MM.1S (cell line): ENCODE results near the gene COLEC11.
"Not testable (repeated sequence)": the region's sequence is repeated elsewhere in the genome, so short reads cannot be mapped to it uniquely, and the experiment has no call there.

Experiments
- DNase-seq: peaks from one replicate; pipeline ENCODE4 v3.0.0-alpha.2; 2015
- H2AFZ ChIP-seq: fragments of 300-600 bp; sonication (generic); 2 replicates; pipeline ENCODE4 v1.6.0; 2016; ENCODE audit warnings: antibody characterized with exemption, low read length
- H3F3A ChIP-seq: fragments of 300-600 bp; sonication (generic); 2 replicates; pipeline ENCODE4 v1.6.1; 2016; ENCODE audit warnings: mild to moderate bottlenecking, antibody characterized with exemption, low read length, moderate library complexity, mixed read lengths; ENCODE audit not compliant: insufficient read depth
- H3K27ac ChIP-seq: fragments of 300-600 bp; sonication (generic); 2 replicates; pipeline ENCODE4 v1.5.1; 2016; ENCODE audit warnings: mild to moderate bottlenecking, low read length
- H3K27me3 ChIP-seq: fragments of 300-600 bp; sonication (generic); replicated peaks from 2 replicates; pipeline ENCODE4 v1.6.0; 2016; ENCODE audit warnings: low read length; ENCODE audit not compliant: insufficient read depth
- H3K36me3 ChIP-seq: fragments of 300-600 bp; sonication (generic); replicated peaks from 2 replicates; pipeline ENCODE4 v1.6.1; 2016; ENCODE audit warnings: mild to moderate bottlenecking, low read length, mixed read lengths; ENCODE audit not compliant: insufficient read depth
- H3K4me1 ChIP-seq: fragments of 300-600 bp; sonication (generic); 2 replicates; pipeline ENCODE4 v1.6.1; 2016; ENCODE audit warnings: low read length, mixed read lengths
- H3K4me2 ChIP-seq: fragments of 300-600 bp; sonication (generic); 2 replicates; pipeline ENCODE4 v1.6.0; 2016; ENCODE audit warnings: low read depth, low read length
- H3K4me3 ChIP-seq: fragments of 300-600 bp; sonication (generic); 2 replicates; pipeline ENCODE4 v1.5.1; 2016; ENCODE audit warnings: low read length, mixed read lengths
- H3K79me2 ChIP-seq: fragments of 300-600 bp; sonication (generic); 2 replicates; pipeline ENCODE4 v1.6.1; 2016; ENCODE audit warnings: mixed run types, low read length, mixed read lengths
- H3K9ac ChIP-seq: fragments of 300-600 bp; sonication (generic); 2 replicates; pipeline ENCODE4 v1.6.1; 2016; ENCODE audit warnings: low read length, mixed read lengths
- H3K9me2 ChIP-seq: fragments of 300-600 bp; sonication (generic); replicated peaks from 2 replicates; pipeline ENCODE4 v1.6.1; 2016; ENCODE audit warnings: mild to moderate bottlenecking, low read length, mixed read lengths; ENCODE audit not compliant: insufficient read depth
- H3K9me3 ChIP-seq: fragments of 300-600 bp; sonication (generic); replicated peaks from 2 replicates; pipeline ENCODE4 v1.6.1; 2016; ENCODE audit warnings: mild to moderate bottlenecking, low read length, mixed read lengths; ENCODE audit not compliant: insufficient read depth
- H4K20me1 ChIP-seq: fragments of 300-600 bp; sonication (generic); 2 replicates; pipeline ENCODE4 v1.6.1; 2016; ENCODE audit warnings: mild to moderate bottlenecking, low read length, moderate library complexity, mixed read lengths; ENCODE audit not compliant: insufficient read depth
- EZH2 ChIP-seq: fragments of 300-600 bp; sonication (generic); optimal IDR thresholded peaks from 2 replicates; pipeline ENCODE3; 2017; ENCODE audit warnings: low read depth, mild to moderate bottlenecking, antibody characterized with exemption, low read length, mixed read lengths
- EZH2phosphoT487 ChIP-seq: fragments of 300-600 bp; sonication (generic); IDR thresholded peaks from 2 replicates; pipeline ENCODE4 v1.6.1; 2018; ENCODE audit warnings: antibody characterized with exemption, low read length
- TF ChIP-seq, protein P1 (sequence below): fragments of 300-600 bp; sonication (generic); IDR thresholded peaks from 2 replicates; pipeline ENCODE4 v1.5.1; 2016; ENCODE audit warnings: antibody characterized with exemption, low read length, mixed read lengths

Gene COLEC11

DNA sequence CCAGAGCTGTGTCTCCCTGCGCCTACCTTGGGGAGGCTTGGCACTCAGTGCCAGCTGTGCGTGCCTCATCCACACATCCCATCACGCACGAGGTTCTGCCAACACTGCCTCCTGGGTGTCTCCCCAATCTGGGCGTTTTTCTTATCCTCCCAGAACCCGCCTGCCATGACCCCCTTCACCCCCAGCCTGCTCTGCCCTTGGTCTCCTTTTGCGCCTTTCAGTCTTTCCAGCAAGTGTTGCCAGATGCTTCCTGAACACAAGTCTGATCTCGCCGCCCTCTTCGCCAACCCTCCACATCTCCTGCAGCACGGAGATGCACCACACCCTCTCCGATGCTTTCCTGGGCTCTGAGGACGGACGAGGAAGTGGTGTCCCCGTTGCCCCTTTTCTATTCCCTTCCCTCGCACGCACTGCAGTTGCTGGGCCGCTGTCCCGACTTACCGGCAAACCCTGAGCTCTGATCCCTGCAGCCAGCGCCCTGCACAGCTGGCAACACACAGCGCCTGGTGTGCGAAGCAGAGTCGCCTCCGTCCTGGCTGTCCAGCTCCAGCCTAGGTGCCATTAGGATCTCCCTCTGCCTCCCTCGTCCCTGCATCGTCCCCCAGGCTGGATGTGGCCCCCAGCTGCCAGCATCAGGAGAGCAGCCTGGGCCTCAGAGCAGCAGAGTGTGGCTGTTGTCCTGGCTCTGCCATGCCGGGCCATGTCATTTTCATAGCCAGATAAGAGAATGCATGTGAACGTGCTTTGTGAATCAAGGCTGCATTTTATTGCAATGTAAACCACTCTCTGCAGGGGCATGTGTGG lies 40.5 kb downstream of the COLEC11 start:
- H3K27ac ChIP-seq, result no peak overlapping the region
- no peaks in the 10 kb centered on the region for H3F3A ChIP-seq
- no peak overlapping the region for H3K4me3 ChIP-seq
- H3K9me3 ChIP-seq, result no peaks in the 10 kb centered on the region
- H3K9me2 ChIP-seq, result no peaks in the 10 kb centered on the region
- H4K20me1 ChIP-seq, result no peaks in the 10 kb centered on the region
- no peak overlapping the region for H3K4me2 ChIP-seq
- no peak overlapping the region for H2AFZ ChIP-seq
- no peaks in the 10 kb centered on the region for H3K79me2 ChIP-seq
- no peaks in the 10 kb centered on the region for H3K27me3 ChIP-seq
- no peaks in the 10 kb centered on the region for H3K4me1 ChIP-seq
- TF ChIP-seq EZH2phosphoT487, result no peak
- no peak for TF ChIP-seq EZH2
- TF ChIP-seq, protein P1, sequence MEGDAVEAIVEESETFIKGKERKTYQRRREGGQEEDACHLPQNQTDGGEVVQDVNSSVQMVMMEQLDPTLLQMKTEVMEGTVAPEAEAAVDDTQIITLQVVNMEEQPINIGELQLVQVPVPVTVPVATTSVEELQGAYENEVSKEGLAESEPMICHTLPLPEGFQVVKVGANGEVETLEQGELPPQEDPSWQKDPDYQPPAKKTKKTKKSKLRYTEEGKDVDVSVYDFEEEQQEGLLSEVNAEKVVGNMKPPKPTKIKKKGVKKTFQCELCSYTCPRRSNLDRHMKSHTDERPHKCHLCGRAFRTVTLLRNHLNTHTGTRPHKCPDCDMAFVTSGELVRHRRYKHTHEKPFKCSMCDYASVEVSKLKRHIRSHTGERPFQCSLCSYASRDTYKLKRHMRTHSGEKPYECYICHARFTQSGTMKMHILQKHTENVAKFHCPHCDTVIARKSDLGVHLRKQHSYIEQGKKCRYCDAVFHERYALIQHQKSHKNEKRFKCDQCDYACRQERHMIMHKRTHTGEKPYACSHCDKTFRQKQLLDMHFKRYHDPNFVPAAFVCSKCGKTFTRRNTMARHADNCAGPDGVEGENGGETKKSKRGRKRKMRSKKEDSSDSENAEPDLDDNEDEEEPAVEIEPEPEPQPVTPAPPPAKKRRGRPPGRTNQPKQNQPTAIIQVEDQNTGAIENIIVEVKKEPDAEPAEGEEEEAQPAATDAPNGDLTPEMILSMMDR, result no peak
- H3K36me3 ChIP-seq, result no peaks in the 10 kb centered on the region
- DNase-seq, result no peak
- H3K9ac ChIP-seq, result no peak overlapping the region

- H2AFZ ChIP-seq, H3K4me3 ChIP-seq, H3K4me2 ChIP-seq: not testable (repeated sequence)
Measured at GRCh38 chr2:3635975-3636327, 41.0 kb downstream of the COLEC11 start.

DNA sequence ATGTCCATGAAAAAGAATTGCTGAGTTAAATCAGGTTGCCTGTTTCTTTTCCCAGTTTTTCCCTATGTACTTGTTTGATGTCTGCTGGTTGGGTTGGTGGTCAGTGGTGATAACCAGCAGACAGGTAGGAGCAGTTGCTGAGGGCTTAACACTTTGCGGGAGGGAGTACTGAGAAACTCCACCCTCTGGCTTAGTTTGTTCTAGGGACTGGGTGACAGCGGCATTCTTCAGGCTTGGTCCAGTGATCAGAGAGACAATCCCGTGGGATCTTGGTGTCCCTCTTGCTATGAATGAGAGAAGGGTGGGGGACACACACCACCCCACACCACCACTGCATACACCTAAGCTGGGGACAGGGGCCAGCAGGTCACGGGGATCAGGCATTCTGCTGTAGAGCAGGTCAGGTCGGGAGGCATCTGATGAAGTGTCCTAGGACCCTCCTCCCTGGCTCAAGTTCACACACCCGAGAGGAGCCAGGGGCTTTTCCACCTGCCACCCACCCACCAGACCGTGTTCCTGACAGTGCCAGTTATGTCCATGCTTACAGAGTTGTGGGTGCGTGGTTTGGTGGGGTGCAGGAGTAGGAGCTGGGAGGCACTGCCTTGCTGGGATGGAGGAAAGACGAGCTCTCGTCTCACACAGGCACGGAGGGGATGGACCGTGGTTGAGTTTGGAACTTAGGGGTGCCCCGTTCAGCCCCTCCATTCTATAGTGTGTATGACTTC lies 41.8 kb downstream of the COLEC11 start:
- TF ChIP-seq, protein P1, result no peak
- TF ChIP-seq EZH2phosphoT487, result no peak
- TF ChIP-seq EZH2, result no peak
- no peaks in the 10 kb centered on the region for H3K27me3 ChIP-seq
- no peak overlapping the region for H2AFZ ChIP-seq
- no peak overlapping the region for H3K4me3 ChIP-seq
- DNase-seq, result no peak
- no peaks in the 10 kb centered on the region for H4K20me1 ChIP-seq
- H3K4me1 ChIP-seq, result no peaks in the 10 kb centered on the region
- no peaks in the 10 kb centered on the region for H3K9me3 ChIP-seq
- H3K36me3 ChIP-seq, result no peaks in the 10 kb centered on the region
- H3K9ac ChIP-seq, result no peak overlapping the region
- H3K27ac ChIP-seq, result no peak overlapping the region
- H3K9me2 ChIP-seq, result no peaks in the 10 kb centered on the region
- H3K79me2 ChIP-seq, result no peaks in the 10 kb centered on the region
- H3K4me2 ChIP-seq, result no peak overlapping the region
- no peaks in the 10 kb centered on the region for H3F3A ChIP-seq

More at GRCh38 chr2:3635975-3636327, 41.0 kb downstream of the COLEC11 start:
- H3K9me3 ChIP-seq, H3K27me3 ChIP-seq, H3F3A ChIP-seq, H3K79me2 ChIP-seq, DNase-seq, H3K4me1 ChIP-seq, H3K9ac ChIP-seq, H3K9me2 ChIP-seq, H3K36me3 ChIP-seq, H4K20me1 ChIP-seq, H3K27ac ChIP-seq: not testable (repeated sequence)

GRCh38 chr2:3637311-3637675 lies 42.4 kb downstream of the COLEC11 start:
- Histone ChIP-seq H3K79me2 (no peaks in the 10 kb centered on the region), H2AFZ (no peak overlapping the region), H3K9me2 (no peaks in the 10 kb centered on the region), H3K9me3 (no peaks in the 10 kb centered on the region), H3K4me1 (no peaks in the 10 kb centered on the region), H3K27me3 (no peaks in the 10 kb centered on the region), H4K20me1 (no peaks in the 10 kb centered on the region), H3K27ac (no peak overlapping the region), H3F3A (no peaks in the 10 kb centered on the region), H3K4me2 (no peak overlapping the region), H3K4me3 (no peak overlapping the region), H3K9ac (no peak overlapping the region), H3K36me3 (no peaks in the 10 kb centered on the region)
- no peak for DNase-seq
- no peak for TF ChIP-seq EZH2phosphoT487
